ENCODE data around the gene EPM2AIP1. TPM values are rescaled to one million over a fixed set of nuclear protein-coding genes. Genes with fewer than 3 reads are reported as not detected.
"Not testable (repeated sequence)": the region's sequence is repeated elsewhere in the genome, so short reads cannot be mapped to it uniquely, and the experiment has no call there.

The EPM2AIP1 gene
- total RNA-seq, 1 experiment from 2014 or later = 1.6 TPM

DNA sequence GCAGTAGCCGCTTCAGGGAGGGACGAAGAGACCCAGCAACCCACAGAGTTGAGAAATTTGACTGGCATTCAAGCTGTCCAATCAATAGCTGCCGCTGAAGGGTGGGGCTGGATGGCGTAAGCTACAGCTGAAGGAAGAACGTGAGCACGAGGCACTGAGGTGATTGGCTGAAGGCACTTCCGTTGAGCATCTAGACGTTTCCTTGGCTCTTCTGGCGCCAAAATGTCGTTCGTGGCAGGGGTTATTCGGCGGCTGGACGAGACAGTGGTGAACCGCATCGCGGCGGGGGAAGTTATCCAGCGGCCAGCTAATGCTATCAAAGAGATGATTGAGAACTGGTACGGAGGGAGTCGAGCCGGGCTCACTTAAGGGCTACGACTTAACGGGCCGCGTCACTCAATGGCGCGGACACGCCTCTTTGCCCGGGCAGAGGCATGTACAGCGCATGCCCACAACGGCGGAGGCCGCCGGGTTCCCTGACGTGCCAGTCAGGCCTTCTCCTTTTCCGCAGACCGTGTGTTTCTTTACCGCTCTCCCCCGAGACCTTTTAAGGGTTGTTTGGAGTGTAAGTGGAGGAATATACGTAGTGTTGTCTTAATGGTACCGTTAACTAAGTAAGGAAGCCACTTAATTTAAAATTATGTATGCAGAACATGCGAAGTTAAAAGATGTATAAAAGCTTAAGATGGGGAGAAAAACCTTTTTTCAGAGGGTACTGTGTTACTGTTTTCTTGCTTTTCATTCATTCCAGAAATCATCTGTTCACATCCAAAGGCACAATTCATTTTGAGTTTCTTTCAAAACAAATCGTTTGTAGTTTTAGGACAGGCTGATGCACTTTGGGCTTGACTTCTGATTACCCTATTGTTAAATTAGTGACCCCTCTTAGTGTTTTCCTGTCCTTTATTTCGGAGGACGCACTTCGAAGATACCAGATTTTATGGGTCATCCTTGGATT is 674 bp upstream of the EPM2AIP1 start, which contains the start of gene MLH1:
Gene MLH1 (plus strand): TSS at position 193 of the 958 bp plus-strand sequence. CDS start 30 bp downstream, at position 223.
- DNase-seq (ENCODE audit: low spot score) = peak; percentile 96

DNA sequence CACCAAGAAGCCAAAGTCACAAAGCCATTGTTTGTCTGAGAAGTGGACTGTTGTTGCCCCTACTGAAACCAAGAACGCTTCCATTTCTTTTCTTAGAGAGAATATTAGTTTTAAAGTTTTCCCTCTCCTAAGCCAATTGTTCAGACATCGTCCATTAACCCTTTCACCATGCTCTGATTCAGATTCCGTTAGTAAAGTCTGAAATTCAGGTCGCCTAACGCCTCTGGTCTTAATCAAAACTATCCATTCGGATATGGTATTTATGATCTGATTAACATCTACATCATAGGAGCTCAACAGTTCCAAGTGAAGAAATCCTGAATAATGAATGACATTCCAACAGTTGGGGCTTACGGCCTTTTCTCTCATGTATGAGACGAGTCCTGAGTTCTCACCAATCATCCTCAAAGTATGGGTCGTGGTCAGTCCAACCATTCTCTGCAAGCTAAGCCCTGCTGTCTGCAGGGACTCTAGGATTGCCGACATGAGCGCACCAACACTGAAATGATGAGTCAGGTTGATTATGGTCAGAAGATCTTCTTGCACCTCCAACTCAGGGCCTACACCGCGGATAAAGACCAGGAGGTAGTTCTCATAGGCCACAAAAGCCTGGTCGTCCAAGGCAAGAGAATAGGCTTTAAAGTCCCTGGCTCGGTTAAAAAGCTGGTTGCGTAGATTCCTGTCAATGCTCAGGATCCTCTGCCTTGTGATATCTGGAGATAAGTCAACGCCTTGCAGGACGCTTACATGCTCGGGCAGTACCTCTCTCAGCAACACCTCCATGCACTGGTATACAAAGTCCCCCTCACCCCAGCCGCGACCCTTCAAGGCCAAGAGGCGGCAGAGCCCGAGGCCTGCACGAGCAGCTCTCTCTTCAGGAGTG is 767 bp downstream of the EPM2AIP1 start:
- DNase-seq (ENCODE audit: low spot score) = peak; percentile 17

DNA sequence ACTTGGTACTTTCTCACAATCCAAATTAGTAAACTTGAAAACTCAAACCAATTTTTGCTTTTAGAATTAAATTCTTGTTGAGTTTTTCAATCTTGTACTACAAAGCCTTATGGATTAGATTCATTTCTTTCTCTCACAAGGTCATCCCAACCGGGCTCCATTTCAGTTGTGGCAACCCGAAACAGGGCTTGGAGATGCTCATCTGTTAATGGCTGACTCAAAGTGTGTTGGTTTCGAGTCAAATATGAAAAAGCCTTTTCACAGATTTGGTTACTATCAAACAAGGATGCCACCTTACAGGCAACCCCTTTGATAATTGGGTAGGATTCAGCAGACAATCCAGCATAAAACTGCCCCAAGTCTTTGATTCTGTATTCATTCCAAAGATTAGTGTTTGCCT is 1.8 kb downstream of the EPM2AIP1 start:
- no peak for DNase-seq (ENCODE audit: low spot score)

DNA sequence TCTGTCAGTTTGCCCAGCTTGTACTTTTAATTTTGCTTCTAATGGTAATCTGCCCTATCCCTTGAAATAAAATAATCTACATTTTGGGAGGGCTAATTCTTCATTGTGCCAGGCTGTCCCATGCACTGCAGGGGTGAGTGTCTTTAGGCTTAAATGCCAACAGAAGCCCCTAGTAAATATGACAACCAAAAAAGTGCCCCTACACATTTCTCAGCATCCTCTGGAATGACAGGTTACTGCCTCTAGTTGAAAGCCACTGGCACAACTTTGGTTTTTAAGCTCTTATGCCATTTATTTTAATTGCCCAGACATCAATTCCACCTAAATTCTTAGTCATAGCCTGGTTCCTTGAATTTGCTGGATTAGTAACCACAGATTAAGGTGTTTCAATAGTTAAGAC is 3.4 kb downstream of the EPM2AIP1 start:
- DNase-seq (ENCODE audit: low spot score) = no peak

DNA sequence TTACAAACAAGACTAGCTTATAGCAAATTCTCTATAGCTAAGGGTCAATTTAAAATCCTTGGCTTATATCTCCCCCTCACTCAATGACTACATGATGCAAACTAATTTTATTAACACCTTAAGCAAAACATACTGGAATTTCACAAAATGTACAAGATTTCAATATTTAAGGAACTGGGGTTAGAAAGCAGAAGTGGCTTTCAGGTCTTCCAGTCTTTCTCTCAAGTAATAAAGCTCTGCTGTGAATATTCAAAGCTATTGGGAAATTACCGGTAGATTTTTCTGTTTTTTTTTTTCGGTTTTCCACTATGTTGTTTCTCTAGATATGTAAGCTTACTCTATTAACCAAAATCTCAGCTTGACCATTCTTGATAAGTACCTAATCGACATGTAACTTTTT is 3.9 kb downstream of the EPM2AIP1 start:
- DNase-seq (ENCODE audit: low spot score) = no peak

DNA sequence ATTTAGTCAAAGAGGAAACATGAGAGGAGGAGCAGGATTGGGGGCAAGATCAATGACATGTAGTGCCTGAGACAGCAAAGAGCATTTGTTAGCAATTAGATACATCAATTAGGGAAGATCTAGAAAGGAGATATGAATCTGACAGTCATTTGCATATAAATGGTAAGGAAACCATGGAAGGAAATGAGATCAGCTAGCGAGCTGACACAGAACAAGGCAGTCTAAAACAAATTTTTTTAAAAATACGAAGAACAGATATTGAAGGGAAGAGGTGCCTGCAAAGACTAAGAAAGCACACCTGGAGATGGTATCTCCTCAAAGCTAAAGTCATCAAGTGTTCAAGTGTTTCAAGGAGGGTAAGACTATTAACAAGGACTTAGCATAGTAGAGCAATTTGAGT is 4.6 kb downstream of the EPM2AIP1 start:
- no peak for DNase-seq (ENCODE audit: low spot score)

DNA sequence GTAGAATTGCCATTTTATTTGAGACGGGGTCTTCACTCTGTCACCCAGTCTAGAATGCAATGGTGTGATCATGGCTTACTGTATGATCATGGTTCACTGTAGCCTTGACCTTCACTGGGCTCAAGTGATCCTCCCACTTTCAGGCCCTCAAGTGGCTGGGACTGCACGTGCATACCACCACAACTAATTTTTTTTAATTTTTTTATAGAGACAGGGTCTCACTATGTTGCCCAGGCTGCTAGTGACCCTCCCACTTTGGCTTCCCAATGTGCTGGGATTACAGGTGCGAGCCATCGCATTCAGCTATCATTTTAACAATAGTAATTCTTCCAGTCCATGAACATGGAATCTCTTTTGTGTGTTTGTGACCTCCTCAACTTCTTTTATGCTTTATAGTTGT is 11.9 kb downstream of the EPM2AIP1 start:
- DNase-seq (ENCODE audit: low spot score) = no peak

DNA sequence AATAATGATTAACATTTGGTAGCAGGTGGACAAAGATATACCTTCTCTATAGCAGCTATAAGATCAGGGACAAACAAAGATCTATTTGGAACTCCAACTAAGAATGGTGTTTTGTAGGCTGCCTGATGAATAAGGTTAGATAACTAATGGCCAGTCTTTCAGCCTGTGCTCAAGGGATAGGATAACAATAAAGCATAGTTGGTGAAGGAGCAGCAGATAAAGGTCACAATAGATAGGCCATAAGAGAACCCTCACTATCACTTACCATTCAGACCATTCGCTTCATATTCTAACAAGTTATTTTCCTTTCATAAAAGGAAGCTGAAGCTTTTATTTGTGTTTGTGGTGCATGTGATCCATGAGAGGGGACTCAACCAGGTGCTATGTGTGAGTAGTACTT is 19.8 kb downstream of the EPM2AIP1 start:
- no peak for DNase-seq (ENCODE audit: low spot score)

DNA sequence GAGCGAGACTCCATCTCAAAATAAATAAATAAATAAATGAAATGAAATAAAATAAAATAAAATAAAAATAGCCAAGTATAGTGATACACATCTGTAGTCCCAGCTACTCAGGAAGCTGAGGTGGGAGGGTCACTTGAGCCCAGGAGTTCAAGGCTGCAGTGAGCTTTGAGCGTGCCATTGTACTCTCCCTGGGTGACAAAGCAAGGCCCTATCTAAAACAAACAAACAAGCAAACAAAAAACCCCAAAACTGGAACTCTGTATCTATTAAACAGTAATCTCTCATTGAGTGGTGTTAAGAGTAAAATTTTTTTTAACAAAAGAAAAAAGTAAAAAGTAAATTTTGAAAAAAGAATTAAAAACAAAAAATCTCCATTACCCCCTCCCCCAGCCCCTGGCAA is 20.8 kb downstream of the EPM2AIP1 start:
- no peak for DNase-seq (ENCODE audit: low spot score)

DNA sequence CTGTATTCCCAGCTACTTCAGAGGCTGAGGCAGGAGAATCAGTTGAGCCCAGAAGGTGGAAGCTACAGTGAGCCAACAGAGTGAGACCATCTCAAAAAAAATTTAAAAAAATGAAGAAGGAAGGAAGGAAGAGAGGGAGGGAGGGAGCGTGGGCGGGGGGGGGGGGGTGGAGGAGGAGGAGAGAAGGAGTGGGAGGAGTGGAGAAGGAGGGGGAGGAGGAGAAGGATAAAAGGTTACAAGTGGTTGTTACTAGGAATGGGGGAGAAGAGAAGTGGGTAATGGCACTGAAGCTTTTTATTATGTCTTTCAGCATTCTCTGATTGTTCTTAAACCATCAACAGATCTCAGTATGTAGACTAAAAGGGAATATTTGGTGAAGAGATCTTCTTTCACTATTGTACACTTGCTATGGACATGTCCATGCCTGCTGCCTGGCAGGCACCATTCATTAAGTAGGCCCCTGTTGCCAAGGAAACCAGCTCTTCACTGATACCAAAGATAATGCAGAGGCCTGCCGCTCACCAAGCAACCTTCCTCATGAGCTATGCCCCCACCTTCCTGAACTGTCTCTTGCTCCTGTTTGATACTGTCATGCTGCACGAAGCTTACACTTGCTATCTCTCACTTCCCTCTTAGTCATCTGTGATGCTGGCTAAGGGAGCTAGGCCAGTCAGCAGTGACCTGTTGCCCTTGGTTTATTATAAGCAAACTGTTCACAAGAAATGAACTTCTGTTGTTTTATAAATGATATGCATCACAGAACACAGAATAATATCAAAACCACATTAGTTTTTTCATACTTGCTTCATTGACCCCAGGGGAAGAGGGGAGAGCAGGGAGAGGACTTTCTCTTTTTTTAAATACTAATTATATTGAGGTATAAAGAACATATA is 23.1 kb downstream of the EPM2AIP1 start:
- no peak for DNase-seq (ENCODE audit: low spot score)

DNA sequence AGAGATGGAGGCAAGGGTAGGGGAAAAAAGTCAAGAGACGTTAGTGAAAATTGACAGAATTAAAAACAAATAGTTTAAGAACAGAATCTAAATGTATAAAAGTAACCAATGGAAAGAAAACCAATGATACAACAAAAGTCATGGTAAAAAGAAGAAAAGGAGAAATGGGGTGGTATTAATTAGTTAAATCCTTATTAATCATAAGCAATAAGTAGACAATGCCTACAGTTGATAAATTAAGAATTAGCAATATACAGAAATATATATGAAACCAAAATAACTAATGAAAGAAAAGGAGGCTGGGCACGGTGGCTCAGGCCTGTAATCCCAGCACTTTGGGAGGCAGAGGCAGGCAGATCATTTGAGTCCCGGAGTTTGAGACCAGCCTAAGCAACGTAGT is 23.8 kb downstream of the EPM2AIP1 start:
- DNase-seq (ENCODE audit: low spot score) = no peak

DNA sequence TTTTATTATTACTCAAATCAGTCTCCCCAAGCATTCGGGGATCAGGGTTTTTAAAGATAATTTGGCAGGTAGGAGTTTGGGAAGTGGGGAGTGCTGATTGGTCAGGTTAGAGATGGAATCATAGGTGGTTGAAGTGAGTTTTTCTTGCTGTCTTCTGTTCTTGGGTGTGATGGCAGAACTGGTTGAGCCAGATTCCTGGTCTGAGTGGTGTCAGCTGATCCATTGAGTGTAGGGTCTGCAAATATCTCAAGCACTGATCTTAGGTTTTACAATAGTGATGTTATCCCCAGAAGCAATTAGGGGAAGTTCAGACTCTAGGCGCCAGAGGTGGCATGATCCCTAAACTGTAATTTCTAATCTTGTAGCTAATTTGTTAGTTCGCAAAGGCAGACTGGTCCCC is 27.5 kb downstream of the EPM2AIP1 start:
- no peak for DNase-seq (ENCODE audit: low spot score)

DNA sequence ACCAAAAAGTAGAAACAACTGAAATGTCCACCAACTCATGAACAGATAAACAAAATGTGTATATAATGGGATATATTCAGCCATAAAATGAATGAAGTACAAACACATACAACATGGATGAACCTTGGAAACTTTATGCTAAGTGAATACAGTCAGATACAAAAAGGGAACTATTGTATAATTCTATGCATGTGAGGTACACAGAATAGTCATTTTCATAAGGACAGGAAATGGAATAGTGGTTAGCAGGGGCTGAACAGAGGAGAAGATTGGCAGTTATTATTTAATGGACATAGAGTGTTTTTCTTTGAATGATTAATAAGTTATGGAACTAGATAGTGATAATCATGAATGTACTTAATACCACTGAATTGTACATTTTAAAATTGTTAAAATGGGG is 28.1 kb downstream of the EPM2AIP1 start:
- no peak for DNase-seq (ENCODE audit: low spot score)

DNA sequence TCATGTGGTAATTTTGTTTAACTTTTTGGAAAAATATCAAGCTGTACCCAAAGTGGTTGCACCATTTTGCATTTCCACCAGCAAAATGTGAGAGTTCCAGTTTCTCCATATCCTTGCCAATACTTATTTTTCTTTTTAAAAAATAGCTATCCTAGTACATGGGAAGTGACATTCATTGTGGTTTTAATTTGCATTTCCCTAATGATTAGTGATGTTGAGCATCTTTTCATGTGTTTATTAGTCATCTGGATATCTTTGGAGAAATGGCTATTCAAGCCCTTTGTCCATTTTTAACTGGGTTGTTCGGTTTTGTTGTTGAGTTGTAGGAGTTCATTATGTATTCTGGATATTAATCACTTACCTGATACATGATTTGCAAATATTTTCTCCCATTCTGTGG is 28.6 kb downstream of the EPM2AIP1 start:
- DNase-seq (ENCODE audit: low spot score) = no peak

DNA sequence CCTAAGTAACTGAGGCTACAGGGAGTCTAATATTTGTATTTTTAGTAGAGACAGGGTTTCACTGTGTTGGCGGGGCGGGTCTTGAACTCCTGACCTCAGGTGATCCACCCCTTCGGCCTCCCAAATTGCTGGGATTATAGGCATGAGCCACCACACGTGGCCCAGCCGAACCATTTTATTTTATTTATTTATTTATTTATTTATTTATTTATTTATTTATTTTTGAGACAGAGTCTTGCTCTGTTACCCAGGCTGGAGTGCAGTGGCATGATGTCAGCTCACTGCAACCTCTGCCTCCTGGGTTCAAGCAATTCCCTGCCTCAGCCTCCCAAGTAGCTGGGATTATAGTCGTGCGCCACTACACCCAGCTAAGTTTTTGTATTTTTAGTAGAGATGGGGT is 29.9 kb downstream of the EPM2AIP1 start:
- not testable (repeated sequence) for DNase-seq (ENCODE audit: low spot score)

DNA sequence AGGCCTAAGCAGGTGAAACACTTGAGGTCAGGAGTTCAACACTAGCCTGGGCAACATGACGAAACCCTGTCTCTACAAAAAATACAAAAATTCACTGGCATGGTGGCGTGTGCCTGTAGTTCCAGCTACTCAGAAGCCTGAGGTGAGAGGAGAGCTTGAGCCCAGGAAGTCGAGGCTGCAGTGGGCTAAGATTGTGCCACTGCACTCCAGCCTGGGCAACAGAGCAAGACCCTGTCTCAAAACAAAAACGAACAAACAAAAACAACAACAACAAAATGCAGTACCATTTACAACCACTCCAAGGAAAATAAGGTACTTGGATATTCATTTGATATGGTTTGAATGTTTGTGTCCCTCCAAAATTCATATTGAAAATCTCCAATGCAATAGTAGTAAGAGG is 32.4 kb downstream of the EPM2AIP1 start:
- DNase-seq (ENCODE audit: low spot score) = no peak

DNA sequence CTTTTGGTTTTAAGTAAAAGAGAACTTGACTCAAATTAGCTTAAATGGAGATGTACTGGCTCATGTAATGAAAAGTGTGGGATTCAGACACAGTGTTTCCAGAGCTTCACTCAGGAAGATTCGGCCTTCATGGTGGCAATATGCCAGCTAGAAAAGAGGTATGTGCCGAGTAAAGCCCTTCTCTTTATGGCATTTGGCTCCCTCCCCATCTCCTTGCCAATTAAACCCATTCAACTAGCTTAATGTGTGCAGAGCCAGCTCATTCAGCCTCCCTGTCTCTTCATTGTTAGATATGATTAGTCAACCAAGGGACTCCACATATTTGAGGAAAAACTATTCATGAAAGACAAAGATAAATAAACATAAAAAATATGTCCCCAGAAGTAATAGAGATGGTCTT is 33.1 kb downstream of the EPM2AIP1 start:
- no peak for DNase-seq (ENCODE audit: low spot score)

DNA sequence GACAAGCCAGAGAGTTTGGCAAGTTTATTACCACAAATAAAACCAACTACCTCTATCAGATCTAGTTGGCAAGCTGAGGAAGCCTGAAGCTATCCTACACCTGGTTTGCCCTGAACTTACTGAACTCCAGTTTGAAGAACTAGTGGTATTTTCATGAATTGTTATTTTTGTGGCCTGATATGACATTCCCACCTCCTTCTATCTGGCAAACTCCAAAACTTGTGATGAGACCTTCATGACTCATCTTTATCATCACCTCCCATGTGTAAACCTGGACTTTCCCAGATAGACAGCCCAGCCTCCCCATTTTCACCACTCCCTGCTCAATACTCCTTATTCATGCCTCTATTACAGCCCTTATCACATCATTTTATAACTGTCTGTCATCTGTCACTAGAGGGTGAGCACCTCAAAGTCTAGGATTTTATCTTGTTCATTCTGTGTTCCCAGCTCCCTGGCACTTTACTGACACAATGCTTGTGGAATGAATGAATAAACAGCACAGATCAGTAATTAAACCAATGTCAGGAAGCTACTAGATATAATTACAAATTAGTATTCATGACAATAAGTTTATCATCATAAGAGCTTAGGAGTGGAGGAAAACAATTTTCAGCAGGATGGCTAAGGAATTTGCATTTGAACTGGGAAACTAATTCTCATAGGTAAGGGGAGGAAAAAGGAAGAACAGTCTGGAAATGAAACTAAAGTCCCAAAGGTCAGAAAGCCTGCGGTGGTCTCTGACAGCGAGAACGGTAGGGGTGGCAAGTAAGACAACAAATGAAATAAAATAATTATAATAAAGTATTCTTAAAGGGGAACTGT is 34.9 kb downstream of the EPM2AIP1 start:
- no peak for DNase-seq (ENCODE audit: low spot score)

DNA sequence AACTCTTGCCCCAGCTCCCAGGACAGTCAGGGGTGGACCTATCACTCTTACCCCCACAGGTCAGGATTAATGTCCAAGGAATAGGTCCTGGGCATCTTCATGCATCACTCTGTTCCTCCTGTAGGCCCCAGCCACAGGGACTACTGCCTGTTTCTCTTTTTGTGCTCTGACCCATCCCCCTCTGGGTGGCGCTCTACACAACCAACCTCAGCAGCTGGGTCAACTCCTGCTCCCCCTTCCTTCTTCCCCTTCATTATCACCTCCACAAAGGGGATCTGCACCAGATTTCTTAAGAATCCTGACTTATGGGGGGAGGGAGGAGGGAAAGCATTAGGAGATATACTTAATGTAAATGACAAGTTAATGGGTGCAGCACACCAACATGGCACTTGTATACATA is 35.9 kb downstream of the EPM2AIP1 start:
- no peak for DNase-seq (ENCODE audit: low spot score)

DNA sequence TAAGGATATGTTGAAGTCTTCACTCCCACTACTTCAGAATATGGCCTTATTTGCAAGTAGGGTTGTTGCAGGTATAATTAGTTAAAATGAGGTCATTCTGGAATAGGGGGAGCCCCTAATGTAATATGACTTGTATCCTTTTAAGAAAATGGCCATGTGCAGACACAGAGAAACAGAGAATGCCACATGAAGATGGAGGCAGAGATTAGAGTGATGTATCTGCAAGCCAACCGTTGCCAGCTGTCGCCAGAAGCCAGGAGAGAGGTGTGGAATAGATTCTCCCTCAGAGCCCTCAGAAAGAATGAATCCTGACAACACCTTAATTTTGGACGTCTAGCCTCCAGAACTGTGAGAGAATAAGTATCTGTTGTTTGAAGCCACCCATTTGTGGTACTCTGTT is 36.8 kb downstream of the EPM2AIP1 start:
- no peak for DNase-seq (ENCODE audit: low spot score)

Measured in HT-29 (cell line).